GM21390 (cell line): ENCODE measurements around the gene TVP23A.
"Not testable (repeated sequence)": the region's sequence is repeated elsewhere in the genome, so short reads cannot be mapped to it uniquely, and the experiment has no call there.

Experiments used
- ATAC-seq: cut with Tn5 transposase; IDR thresholded peaks from one replicate; pipeline ENCODE4 v1.9.1; 2021; ENCODE audit not compliant: unreplicated experiment

TVP23A gene

DNA sequence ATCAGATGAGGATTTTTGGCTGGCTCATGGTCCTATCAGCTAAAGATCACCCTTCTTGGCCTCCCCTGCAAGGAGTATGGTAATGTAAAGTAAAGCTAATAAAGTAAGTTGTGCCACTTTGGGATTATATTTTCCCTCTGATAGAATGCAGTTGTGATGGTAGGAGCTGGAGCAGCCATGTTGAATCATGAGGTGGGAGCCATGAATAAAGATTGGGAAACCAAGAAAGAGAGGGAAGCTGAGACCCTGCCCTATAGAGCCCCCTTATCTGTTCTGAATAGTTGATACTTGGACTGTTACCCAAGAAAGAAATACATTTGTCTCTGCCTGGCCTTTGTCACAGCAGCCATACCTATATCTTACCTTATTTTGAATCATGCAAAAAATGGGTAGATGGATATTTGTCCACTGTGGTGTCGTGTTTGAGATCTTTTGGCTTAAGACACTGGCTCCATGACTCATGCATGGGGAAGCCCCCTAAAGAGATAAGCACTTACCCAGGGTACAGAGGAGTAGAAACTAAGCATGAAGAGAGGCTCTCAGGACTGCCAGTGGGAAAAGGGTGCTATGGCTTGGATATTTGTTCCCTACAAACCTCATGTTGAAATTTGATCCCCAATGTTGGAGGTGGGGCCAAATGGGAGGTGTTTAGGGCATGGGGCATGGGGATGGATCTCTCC lies 17.7 kb upstream of the TVP23A start:
- ATAC-seq: no peak

DNA sequence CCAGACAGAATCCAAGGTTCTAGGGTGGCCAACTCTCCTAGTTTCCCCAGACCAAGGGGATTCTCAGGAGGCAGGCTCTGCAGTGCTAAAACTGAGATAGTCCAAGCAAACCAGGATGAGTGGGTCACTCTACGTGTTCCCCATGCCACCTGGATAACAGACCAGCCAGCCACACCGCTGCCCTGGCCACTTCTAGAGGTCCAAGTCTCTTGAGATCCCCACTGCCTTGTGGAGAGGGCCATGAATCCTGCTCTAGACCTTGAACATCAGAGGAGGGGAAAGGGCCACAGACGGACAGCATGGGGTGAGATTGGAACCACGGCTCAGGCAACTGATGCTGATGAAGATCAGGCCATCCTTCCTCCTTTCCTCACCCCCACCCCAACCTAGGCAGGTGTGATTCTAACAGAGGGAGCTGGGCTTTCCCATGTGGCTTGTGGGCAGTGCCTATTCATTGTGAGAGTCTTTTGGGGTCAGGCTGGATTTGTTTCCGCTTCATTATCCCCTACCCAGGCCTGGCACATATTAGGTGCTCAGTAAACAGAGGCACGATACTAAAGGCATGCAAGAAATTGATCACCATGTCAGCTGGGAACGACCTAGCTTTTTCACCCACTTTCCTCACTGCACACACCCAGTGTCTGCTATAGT lies 16.8 kb upstream of the TVP23A start:
- ATAC-seq: peak; percentile 57

DNA sequence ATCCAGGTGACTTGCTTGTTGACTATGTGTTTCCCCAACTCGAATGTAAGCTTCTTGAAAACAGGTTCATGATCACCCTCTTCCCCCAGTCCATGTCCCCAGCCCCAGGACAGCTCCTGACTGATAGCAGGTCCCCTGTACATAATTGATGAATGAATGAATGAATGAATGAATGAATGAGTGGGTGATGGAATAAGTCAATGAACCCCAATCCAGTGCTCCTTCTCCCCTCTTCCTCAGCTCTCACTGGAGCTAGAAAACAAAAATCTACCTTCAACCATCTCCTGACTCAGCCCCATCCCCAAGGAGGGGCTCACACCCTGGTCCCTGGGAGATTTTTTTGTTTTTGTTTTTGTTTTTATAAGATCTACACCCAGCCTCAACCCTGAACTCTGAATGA lies 16.2 kb upstream of the TVP23A start:
- ATAC-seq: no peak

DNA sequence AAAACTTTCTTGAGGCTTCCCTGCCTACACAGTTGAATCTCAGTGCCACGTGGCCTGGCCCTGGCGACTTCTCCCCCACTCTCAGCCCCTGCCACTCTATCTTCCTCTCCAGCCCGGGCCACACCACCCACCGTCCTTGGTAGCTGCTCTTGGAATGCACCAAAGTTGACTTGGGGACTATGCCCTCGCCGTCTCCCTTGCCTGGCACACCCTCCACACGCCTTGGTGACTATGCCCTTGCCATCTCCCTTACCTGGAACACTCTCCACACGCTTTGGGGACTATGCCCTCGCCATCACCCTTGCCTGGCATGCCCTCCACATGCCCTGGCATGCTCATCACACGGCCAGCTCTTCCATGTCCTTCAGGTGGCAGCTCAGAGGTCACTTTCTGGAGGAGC lies 15.5 kb upstream of the TVP23A start:
- no peak for ATAC-seq

DNA sequence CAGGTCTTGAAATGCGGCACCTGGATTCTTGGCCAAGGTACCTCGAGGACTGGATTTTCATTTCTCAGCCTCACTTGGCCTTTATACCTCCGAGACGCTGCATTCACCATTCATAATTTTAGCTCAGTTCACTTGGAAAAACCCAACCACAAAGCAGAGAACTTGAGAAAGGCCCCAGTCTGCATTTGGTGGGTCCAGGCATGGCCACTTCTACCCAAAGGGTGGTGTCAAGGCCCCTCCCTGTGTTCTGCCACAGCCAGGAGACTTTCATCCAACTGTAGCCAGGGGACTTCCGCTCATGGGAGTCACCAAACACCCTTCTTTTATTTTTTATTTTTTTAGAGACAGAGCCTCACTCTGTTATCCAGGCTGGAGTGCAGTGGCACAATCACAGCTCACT lies 14.7 kb upstream of the TVP23A start:
- ATAC-seq: no peak

DNA sequence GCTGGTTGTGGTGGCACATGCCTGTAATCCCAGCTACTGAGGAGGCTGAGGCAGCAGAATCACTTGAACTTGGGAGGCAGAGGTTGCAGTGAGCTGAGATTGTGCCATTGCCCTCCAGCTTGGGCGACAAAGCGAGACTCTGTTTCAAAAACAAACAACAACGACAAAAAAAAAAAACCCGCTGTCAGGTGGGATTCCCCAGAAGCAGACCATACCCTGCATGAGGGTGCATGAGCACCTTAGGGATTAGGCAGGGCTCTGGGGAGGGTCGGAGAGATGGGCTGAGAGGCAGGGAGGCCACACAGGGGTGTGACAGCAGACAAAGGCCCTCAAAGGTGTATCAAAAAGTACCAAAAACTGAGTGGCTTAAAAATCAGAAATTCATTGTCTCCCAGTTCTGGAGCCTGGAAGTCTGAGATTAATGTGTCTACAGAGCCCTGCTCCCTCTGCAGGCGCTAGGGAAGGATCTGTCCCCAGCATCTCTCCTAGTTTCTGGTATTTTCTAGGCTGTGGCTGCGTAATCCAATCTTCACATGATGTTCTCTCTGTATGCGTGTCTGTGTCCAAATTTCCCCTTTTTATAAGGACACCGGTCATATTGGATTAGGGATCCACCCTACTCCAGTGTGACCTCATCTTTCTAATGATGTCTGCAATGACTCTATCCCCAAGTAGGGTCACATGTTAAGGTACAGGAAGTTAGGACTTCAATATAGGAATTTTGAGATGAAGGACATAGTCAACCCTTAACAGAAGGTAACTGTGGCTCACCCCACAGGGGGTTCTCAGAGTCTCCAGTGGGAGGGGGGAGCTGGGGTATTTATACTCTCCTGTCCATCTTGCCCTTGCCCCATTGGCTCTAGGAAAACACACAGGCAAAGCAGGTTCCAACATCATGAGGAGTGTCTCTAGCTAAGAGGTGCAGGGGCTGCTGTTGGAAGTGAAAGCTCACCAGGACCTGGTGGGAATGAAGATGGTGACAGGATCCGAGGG lies 13.6 kb upstream of the TVP23A start:
- ATAC-seq: no peak

DNA sequence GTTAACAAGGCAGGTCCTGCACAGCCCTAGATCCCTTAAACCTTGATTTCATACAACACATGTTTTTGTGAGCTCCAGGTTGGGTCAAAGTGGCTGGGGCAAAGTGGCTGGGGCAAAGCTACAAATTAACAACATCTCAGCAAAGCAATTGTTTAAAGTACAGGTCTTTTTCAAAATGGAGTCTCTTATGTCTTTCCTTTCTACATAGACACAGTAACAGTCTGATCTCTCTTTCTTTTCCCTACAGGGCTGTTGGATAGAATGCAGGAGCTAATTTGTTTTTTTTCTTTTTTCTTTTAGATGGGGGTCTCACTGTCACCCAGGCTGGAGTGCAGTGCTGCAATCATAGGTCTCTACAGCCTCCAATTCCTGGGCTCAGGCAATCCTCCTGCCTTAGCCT lies 11.6 kb upstream of the TVP23A start:
- ATAC-seq: not testable (repeated sequence)

DNA sequence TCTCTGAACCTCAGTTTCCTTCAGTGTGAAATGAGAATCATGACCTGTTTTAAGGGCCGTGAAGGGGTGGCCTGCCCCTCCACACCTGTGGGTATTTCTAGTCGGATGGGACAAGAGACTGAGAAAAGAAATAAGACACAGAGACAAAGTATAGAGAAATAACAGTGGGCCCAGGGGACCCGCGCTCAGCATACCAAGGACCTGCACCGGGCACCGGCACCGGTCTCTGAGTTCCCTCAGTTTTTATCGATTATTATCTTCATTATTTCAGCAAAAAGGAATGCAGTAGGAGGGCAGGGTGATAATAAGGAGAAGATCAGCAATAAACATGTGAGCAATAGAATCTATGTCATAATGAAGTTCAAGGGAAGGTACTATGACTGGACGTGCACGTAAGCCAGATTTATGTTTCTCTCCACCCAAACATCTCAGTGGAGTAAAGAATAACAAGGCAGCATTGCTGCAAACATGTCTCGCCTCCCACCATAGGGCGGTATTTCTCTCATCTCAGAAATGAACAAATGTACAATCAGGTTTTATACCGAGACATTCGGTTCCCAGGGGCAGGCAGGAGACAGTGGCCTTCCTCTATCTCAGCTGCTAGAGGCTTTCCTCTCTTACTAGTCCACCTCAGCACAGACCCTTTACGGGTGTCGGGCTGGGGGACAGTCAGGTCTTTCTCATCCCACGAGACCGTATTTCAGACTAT lies 10.9 kb upstream of the TVP23A start:
- not testable (repeated sequence) for ATAC-seq

DNA sequence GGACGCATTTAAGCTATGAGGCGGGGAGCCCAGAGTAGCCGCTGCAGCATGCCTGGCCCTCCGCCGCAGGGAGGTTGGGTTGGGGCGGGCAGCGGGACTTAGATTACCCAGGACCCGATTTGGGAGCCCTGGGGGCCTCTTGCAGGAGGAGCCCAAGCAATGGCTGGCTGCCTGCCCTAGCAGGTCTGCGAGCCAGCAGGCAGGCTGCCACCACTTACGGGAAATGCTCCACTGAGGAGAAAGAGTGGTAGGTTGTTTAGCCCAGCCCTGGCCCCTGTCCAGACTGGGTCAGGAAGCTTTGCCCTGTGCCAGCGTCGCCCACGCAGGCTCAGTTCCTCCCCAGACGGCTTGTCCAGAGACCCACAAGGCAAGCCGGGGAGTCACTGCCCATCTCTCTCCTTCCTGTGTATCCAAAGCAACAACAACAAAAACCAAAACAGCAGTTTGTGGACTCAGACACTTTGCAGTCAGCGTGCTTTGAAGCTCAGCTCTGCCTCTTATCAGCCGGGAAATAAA lies 10.3 kb upstream of the TVP23A start:
- ATAC-seq: no peak

DNA sequence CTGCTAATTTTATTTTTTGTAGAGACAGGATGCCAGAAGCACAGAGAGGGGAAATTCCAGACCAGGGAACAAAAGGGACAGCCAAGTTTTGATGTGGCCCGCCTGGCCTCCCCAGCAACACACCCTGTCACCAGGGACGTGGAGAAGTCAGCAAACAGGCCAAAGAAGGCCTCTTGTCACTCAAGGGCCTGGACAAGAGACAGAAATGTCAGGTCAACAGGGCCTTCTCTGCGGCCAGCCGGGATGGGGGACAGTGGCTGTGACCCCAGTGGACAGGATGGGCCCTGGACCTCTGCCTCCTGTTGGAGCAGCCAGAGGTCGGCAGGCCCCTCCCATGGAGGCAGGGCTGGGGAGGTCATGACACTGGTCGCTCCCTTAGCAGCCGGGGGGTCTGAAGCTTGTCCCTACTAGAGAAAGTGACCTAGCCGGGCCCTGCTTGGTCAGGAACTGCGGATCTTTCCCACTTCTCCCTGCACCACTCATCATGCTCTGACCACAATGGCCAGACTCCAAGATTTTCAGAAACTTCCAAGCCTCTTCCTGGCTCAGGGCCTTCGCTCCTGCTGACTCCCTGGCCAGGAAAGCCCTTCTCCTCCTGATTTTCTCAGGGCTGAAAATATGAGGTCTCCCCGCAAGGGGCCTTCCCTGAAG lies 9.2 kb upstream of the TVP23A start:
- no peak for ATAC-seq

DNA sequence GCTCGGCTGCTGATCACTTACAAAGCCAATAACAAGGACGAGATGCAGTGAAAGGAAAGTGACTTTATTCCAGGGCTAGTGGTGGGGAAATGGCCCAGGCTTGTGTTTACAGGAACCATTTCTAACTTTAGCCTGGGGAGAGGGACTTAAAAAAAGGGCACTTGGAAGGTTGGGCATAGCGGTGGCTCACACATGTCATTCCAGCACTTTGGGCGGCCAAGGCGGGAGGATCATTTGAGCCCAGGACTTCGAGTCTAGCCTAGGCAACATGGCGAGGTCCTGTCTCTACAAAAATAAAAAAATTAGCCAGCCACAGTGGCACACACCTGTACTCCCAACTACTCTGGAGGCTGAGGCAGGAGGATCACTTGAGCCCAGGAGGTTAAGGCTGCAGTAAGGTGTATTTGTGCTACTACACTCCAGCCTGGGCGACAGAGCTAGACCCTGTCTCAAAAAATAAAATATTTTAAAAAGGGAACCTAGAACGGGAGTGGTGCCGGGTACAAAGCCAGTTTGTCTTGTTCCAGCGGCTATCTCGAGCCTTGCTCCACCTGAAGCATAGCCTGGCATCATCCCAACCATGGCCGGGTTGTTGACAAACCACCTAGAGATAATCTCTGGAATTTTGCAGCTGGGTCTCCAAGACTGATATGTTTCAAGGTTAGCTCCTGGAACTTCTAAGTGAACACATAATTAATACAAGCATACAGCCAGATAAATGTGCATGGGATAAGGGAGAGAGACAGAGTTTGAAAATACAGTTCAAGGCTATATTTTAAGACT lies 5.7 kb upstream of the TVP23A start:
- ATAC-seq: no peak

DNA sequence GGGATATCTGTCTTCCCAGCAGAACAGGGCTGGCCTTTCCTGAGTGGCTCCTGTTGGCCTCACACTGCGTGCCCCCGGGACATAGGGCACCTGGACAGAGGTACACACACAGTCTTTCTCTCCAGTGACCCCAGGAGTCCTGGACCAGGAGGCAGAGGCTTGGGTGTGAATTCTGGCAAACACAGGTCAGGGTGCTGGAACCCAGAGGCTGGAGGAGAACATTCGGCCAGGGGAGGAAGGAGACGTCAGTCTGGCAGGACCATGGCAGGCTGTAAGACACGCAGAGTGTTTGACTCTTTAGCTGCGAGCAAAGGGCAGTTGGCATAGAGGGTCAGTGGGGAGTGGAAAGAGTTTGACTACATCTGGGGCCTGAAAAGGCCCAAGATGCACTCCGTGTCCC lies 4.1 kb upstream of the TVP23A start:
- no peak for ATAC-seq

DNA sequence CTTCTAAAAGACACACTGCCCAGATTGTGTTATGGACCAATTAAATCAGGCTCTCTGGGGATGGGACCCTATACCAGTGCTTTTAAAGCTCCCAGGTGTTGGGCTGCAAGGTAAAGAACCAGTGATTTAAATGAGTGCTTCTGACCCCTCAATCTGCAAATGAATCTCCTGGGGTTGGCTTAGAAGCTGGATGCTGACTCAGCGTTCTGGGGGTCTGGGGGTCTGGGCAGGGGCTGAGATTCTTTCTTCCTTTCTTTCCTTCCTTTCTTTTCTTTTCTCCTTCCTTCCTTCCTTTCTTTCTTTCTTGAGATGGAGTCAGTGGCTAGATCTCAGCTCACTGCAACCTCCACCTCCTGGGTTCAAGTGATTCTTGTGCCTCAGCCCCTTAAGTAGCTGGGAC lies 2.0 kb upstream of the TVP23A start:
- no peak for ATAC-seq

DNA sequence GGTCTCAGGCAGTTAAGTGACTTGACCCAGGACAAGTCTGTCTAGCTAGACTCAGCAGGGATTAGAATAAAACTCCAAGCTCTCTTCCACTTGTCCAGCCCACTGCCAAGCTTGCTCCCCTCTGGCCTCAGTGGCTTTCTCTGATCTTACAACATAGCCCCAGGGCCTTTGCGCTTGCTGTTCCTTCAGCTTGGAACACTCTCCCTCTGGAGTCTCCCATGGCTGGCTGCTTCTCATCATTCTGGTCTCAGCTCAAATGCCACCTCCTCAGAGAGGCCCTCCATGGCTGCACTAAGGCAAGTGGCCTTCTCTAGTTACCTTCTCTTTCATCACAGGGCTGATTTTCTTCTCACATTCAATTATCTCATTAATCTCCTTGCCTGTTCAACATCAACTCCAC lies 1.1 kb downstream of the TVP23A start:
- ATAC-seq: no peak

DNA sequence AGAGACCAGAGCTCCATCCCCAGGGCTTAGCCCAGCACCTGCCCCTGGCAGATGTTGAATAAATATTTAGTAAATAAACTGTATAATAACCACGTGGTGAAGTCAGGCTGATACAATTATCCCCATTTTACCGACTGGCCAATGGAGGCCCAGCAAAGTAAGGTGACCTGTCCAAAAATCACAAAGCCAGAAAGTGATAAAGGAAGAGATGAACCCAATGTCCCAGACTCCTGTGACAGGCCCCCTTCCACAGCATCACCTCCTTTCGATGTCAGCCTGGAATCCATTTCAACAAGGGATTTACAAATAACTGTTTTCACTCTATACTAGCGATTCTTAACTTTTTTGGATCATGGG lies 5.5 kb downstream of the TVP23A start:
- ATAC-seq: no peak

DNA sequence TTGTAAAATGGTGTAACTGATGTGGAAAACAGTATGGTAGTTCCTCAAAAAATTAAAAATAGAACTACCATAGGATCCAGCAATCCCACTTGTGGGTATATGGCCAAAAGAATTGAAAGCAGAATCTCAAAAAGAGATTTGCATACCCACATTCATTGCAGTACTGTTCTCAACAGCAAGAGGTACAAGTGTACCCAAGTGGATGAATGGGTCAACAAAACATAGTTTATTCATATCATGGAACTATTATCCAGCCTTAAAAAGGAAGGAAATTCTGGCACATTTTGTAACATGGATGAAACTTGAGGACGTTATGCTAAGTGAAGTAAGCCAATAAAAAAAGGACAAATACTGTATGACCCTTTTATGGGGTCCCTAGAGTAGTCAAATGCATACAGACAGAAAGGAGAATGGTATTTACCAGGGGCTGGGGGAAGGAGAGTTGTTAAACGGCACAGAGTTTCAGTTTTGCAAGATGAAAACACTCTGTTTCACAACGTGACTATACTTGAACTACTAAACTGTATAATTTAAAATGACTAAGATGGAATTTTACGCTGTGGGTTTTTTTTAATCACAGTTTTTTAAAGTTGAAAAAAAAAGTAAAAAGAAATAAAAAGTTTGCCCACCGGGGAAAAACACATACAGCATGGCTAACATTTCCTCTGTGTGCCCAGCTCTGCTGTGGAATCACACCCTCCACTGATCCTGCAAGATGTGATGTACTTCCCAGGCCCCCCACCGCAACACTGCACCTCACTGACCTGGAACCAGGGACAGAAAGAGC lies 6.1 kb downstream of the TVP23A start:
- ATAC-seq: peak; percentile 68

DNA sequence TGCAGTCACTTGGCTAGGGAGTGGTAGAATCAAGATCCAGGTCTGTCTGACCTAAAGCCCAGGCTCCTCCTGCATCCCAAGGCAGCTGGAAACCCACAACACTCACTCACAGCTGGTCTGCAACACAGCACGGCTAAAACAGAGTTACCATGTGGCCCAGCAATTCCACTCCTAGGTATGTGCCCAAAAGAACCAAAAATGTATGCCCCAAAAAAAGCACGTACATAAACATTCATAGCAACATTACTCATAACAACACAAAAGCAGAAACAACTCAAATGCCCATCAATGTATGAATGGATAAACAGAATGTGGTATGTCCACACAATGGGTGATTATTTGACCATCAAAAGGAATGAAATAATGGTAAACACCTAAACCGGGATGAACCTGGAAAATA lies 8.9 kb downstream of the TVP23A start:
- ATAC-seq: no peak

DNA sequence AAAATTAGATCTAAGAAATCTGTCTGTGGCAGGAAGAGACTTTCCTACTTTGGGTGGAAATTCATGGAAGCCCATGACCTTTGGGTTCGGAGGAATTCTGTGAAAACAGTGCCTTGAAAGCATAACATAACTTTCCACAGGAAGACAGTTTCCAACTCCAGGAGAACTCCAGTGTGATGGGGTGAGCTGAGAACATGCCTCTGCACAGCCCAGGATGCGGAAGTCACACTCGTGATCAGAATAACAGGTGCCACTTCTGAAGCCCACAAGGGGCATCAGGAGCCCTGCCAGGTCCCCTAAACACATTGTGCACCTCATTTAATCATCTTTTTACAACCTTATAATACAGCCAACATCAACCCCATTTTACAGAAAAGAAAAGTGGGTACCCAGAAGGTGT lies 9.7 kb downstream of the TVP23A start:
- ATAC-seq: no peak

DNA sequence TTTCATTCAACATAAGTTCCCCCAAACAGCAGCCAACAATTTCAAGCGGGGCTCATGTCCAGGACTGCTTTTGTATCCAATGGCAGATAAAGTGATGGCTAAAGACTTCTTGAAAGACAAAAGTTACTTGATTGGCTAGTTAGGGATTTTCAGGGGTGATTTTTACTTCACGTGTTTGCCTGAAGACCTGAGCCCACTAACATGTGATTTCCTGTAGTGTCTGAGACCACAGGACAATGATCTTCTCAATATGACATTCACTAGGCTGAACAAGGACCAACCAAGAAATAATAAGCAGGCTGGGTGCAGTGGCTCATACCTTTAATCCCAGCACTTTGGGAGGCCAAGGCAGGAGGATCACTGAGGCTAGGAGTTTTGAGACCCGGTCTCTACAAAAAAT lies 10.4 kb downstream of the TVP23A start:
- no peak for ATAC-seq
